OCI-LY3 (cell line): ENCODE measurements around the gene UBE2D3.

Source experiments
- H2AFZ ChIP-seq: fragments of 200-600, 300-600 bp; shearing (Covaris generic); 2 replicates; pipeline ENCODE4 v1.6.0; 2014; ENCODE audit warnings: antibody characterized with exemption, low read depth, low read length
- H3K27ac ChIP-seq: fragments of 200-600, 300-600 bp; sonication (generic); 2 replicates; pipeline ENCODE4 v1.5.1; 2014; ENCODE audit warnings: mild to moderate bottlenecking, low read length, moderate library complexity, mixed read lengths
- H3K27me3 ChIP-seq: fragments of 200-600, 300-600 bp; sonication (generic); 2 replicates; pipeline ENCODE4 v1.6.1; 2014; ENCODE audit warnings: low read depth, low read length, mixed read lengths
- H3K36me3 ChIP-seq: fragments of 200-600, 300-600 bp; sonication (generic); replicated peaks from 2 replicates; pipeline ENCODE3; 2014; ENCODE audit warnings: low read depth, low read length, mixed read lengths
- H3K4me1 ChIP-seq: fragments of 300-600, 200-600 bp; sonication (generic); 2 replicates; pipeline ENCODE4 v1.6.1; 2014; ENCODE audit warnings: low read length, mixed read lengths
- H3K4me2 ChIP-seq: fragments of 200-600, 300-600 bp; sonication (generic); 2 replicates; pipeline ENCODE4 v1.6.1; 2014; ENCODE audit warnings: low read length, mixed read lengths
- H3K4me3 ChIP-seq: fragments of 300-600, 200-600 bp; sonication (generic); 2 replicates; pipeline ENCODE4 v1.5.1; 2014; ENCODE audit warnings: antibody characterized with exemption, mild to moderate bottlenecking, low read length, moderate library complexity
- H3K79me2 ChIP-seq: fragments of 300-600, 200-600 bp; shearing (Covaris generic); 2 replicates; pipeline ENCODE4 v1.6.1; 2014; ENCODE audit warnings: mild to moderate bottlenecking, low read length, mixed read lengths
- H3K9ac ChIP-seq: fragments of 300-600, 200-600 bp; shearing (Covaris generic); 2 replicates; pipeline ENCODE4 v1.6.0; 2014; ENCODE audit warnings: mild to moderate bottlenecking, low read length, moderate library complexity
- H3K9me3 ChIP-seq: fragments of 200-600, 300-600 bp; shearing (Covaris generic); 2 replicates; pipeline ENCODE4 v1.6.1; 2014; ENCODE audit warnings: low read length, mixed read lengths; ENCODE audit not compliant: insufficient read depth
- H4K20me1 ChIP-seq: fragments of 200-600, 300-600 bp; sonication (generic); 2 replicates; pipeline ENCODE4 v1.6.1; 2016; ENCODE audit warnings: low read length, mixed read lengths; ENCODE audit not compliant: insufficient read depth
- CTCF ChIP-seq: fragments of 200-600, 300-600 bp; sonication (generic); IDR thresholded peaks from 2 replicates; pipeline ENCODE4 v1.5.1; 2014; ENCODE audit warnings: antibody characterized with exemption, low read length, low read depth
- EZH2phosphoT487 ChIP-seq: fragments of 200-600 bp; shearing (Covaris generic); IDR thresholded peaks from 2 replicates; pipeline ENCODE4 v1.6.1; 2018; ENCODE audit warnings: antibody characterized with exemption, mixed run types, low read depth

UBE2D3 gene

GRCh38 chr4:102817021-102817605 is 10.2 kb downstream of the UBE2D3 start:
- Histone ChIP-seq H3K79me2 (peaks cover 100% of the 10 kb centered on the region), H3K9ac (no peak overlapping the region), H3K4me2 (no peak overlapping the region), H3K36me3 (peaks cover 75% of the 10 kb centered on the region), H4K20me1 (peaks cover 97% of the 10 kb centered on the region), H3K27ac (no peak overlapping the region), H3K27me3 (no peaks in the 10 kb centered on the region), H3K4me1 (peaks cover 18% of the 10 kb centered on the region), H3K4me3 (no peak overlapping the region), H3K9me3 (no peaks in the 10 kb centered on the region), H2AFZ (no peak overlapping the region)
- TF ChIP-seq EZH2phosphoT487 = no peak
- no peak for TF ChIP-seq CTCF

GRCh38 chr4:102815981-102816380 is 11.4 kb downstream of the UBE2D3 start:
- H2AFZ ChIP-seq = no peak overlapping the region
- H3K9me3 ChIP-seq = no peaks in the 10 kb centered on the region
- no peak overlapping the region for H3K27ac ChIP-seq
- TF ChIP-seq CTCF = no peak
- TF ChIP-seq EZH2phosphoT487 = no peak
- H3K4me2 ChIP-seq = no peak overlapping the region
- H3K79me2 ChIP-seq = peaks cover 100% of the 10 kb centered on the region
- H3K4me1 ChIP-seq = peaks cover 13% of the 10 kb centered on the region
- no peak overlapping the region for H3K9ac ChIP-seq
- H3K36me3 ChIP-seq = peaks cover 76% of the 10 kb centered on the region
- H3K27me3 ChIP-seq = no peaks in the 10 kb centered on the region
- peaks cover 97% of the 10 kb centered on the region for H4K20me1 ChIP-seq
- H3K4me3 ChIP-seq = no peak overlapping the region

- peaks cover 36% of the 10 kb centered on the region for H3K4me1 ChIP-seq
- no peak overlapping the region for H3K4me3 ChIP-seq
- H4K20me1 ChIP-seq = peaks cover 91% of the 10 kb centered on the region
- H3K9ac ChIP-seq = no peak overlapping the region
- peak overlapping the region; percentile 10; the same call in 1 of the 2 replicates for H3K27ac ChIP-seq
- no peak for TF ChIP-seq EZH2phosphoT487
- TF ChIP-seq CTCF = no peak
- peaks cover 64% of the 10 kb centered on the region for H3K36me3 ChIP-seq
- H3K4me2 ChIP-seq = peak overlapping the region; percentile 19
- H3K79me2 ChIP-seq = peaks cover 100% of the 10 kb centered on the region
- no peak overlapping the region for H2AFZ ChIP-seq
- H3K27me3 ChIP-seq = no peaks in the 10 kb centered on the region
- no peaks in the 10 kb centered on the region for H3K9me3 ChIP-seq
These were observed 17.7 kb downstream of the UBE2D3 start for GRCh38 chr4:102809691-102810090.

GRCh38 chr4:102809190-102809589 is 18.2 kb downstream of the UBE2D3 start:
- Histone ChIP-seq H3K27me3 (no peaks in the 10 kb centered on the region), H2AFZ (no peak overlapping the region), H3K4me1 (peaks cover 36% of the 10 kb centered on the region), H3K79me2 (peaks cover 100% of the 10 kb centered on the region), H3K9ac (no peak overlapping the region), H3K36me3 (peaks cover 64% of the 10 kb centered on the region), H3K9me3 (no peaks in the 10 kb centered on the region), H3K27ac (peak overlapping the region; percentile 10; the same call in 1 of the 2 replicates), H3K4me2 (0 out of 2 replicates have a peak overlapping the region, but pooled peaks have one; percentile 19), H4K20me1 (peaks cover 87% of the 10 kb centered on the region), H3K4me3 (no peak overlapping the region)
- no peak for TF ChIP-seq CTCF
- TF ChIP-seq EZH2phosphoT487 = no peak
